NCI-H226 (cell line): ENCODE results near the gene TSKU.
A peak's percentile ranks its signal among the peaks of the same experiment; 100 is the strongest.
"Not testable (repeated sequence)": the region's sequence is repeated elsewhere in the genome, so short reads cannot be mapped to it uniquely, and the experiment has no call there.

ENCODE experiments used
- DNase-seq: peaks from one replicate; pipeline ENCODE4 v3.0.0-alpha.2; 2015

TSKU gene

DNA sequence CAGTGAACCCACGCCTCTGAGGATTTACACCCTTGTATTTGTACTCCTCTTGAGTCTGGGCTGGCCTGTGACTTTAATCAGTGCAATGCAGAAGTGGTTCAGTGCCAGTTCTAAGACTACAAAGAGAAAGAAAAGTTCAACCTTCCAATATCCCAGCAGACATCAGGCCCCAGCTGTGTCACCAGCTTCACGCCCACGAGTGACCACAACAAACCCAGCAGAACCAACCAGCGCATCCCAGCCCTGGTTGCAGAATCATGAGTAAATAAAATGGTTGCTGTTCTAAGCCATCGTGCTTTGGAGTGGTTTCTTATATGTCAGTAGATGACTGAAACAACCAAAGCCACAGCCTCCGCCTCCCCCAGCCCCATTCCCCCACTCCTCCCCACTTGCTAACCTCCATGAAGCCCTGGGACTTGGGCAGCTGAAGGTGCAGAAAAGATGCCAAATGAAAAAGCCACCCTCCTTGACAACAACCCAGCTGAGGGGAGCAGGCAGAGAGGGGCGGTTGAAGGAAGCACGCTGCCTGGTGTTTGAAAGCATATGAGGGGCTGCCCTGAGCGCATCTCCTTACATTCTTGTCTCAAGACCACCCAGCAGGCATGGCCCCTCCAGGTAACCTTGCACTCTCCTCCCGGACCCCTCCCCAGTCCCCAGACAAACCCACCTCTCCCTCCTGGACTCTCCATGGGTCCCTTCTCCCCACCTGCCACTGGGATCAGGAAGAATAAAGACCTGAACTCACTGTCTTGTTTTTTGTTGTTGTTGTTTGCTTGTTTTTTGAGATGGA, 20.9 kb downstream of the TSKU start:
- DNase-seq = no peak

- DNase-seq = no peak
These were observed 22.2 kb downstream of the TSKU start for GRCh38 chr11:76805206-76805913.

GRCh38 chr11:76806131-76806530, 23.0 kb downstream of the TSKU start:
- DNase-seq = no peak

GRCh38 chr11:76806608-76807205, 23.6 kb downstream of the TSKU start:
- no peak for DNase-seq

GRCh38 chr11:76807206-76807875, 24.2 kb downstream of the TSKU start:
- peak; percentile 38 for DNase-seq

- DNase-seq = no peak
These were observed 25.0 kb downstream of the TSKU start for GRCh38 chr11:76808171-76808570.

- no peak for DNase-seq
These were observed 25.8 kb downstream of the TSKU start for GRCh38 chr11:76808996-76809395.

DNA sequence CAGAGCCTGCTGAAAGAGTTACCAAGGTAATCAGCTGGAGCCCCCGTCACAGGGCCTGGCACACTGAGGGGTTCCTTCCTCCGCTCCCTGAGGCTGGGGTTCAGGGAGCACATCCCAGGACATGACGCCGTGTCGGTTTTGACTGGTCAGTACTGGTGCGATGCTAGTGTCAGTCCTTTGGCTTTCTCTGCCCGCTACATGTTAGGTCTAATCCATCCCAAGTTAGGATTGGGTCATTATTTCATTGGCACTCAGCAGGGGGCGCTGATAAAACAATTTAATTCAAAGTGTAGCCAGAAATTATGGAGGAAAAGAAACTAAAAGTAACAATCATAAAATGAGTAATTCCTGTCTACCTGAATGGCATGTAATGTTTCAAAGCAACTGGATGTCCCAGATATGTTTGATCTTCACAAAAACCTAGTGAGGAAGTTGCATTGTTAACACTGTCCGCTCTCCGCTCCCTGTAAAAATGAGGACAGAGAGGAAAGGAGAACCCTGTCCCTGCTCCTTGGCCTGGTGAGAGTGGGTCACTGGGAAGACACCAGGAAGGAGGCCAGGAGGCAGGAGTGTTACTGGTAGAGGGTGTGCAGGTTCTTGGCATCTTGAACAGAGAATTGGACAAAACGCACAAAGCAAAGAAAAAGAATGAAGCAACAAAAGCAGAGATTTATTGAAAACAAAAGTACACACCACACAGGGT, 27.1 kb downstream of the TSKU start:
- peak; percentile 18 for DNase-seq

DNA sequence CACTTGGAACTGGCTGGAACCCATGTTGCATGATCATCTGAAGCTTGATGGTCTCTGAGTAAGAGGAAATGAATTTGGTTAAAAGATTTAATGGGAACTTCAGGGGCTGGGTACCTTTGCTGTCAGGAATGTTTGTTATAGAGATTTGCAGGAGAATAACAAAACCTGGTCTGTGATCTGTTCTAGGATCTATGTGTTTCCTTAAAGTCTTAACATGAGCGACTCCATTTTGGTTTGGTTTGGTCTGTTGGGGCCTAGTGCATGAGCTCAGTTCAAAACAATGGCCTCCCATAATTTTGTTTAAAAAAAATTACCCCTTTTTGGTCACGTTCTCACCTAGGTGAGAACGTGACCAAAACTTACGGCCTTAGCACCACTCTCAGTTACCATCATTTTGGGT, 28.1 kb downstream of the TSKU start:
- DNase-seq = no peak

DNA sequence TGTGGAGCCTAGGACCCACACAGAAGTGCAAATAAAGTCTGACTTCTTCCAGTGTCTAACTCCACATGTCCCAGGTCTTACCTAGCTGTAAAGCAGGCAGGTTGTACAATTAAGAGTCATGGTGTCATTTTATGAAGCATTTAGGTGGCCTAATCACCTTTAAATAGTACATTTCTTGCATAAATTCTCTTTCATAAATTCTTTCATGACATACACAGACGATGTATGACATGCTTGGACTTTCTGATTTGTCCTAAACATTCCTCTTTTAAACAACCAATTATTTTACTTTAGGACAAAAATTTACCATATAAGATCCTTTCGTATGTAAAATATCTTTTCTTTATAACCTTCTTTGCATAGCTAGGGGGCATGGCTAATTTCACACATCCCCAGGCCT, 31.3 kb downstream of the TSKU start:
- no peak for DNase-seq

GRCh38 chr11:76815678-76816077, 32.5 kb downstream of the TSKU start:
- DNase-seq = not testable (repeated sequence)

DNA sequence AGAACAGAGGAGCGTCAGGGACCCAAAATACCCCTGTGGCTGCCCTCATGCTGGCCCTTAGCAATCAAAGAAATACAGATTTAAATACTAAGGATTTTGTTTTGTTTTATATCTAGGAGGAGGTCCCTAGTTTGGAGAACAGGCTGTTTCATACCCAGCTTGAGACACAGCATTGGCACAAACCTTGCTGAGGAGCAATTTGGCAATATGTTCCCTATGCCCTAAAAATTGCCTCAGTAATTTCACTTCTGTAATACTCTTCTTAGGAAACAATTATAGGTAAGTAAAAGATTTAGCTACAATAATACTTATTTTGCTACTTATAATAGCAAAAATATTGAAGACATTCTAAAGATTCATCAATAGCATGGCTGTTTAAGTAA, 37.0 kb downstream of the TSKU start:
- DNase-seq = no peak

GRCh38 chr11:76821396-76821795, 38.2 kb downstream of the TSKU start:
- DNase-seq = not testable (repeated sequence)

DNA sequence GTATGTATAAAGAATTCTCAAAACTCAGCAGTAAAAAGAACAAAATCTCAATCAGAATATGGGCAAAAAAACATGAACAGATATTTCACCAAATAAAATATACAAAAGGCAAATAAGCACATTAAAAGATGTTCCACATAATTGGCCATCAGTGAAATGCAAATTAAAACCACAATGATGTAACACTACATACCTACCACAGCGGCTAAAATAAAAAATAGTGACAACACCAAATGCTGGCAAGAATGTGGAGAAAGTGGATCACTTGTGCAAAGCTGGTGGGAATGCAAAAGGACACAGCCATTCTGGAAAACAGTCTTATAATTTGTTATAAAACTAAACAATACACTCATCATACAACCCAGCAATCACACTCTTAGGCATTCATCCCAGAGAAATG, 39.2 kb downstream of the TSKU start:
- no peak for DNase-seq

DNA sequence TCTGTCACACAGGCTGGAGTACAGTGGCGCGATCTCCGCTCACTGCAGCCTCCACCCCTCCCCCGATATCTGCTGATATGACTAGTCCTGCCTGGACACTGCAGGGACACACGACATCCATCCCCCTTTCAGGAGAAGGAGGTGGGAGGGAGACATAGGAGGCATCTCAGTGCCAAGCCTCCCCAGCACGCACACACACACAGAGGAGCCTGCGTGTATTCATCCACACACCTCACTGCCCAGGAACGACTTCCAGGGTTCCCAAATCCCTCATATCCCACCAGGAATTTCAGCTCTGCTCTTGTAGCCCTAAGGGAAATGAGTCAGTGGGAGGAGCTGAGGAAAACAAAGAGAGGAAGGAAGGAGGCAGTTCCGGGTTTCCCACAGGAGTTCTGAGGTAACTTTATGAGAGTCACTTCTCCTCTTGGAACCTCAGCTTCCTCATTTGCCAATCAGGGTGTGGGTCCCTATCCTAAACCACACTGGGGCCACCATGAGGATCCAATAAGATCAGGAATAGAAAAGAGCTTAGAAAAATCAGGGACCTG, 40.4 kb downstream of the TSKU start:
- peak; percentile 97 for DNase-seq

DNA sequence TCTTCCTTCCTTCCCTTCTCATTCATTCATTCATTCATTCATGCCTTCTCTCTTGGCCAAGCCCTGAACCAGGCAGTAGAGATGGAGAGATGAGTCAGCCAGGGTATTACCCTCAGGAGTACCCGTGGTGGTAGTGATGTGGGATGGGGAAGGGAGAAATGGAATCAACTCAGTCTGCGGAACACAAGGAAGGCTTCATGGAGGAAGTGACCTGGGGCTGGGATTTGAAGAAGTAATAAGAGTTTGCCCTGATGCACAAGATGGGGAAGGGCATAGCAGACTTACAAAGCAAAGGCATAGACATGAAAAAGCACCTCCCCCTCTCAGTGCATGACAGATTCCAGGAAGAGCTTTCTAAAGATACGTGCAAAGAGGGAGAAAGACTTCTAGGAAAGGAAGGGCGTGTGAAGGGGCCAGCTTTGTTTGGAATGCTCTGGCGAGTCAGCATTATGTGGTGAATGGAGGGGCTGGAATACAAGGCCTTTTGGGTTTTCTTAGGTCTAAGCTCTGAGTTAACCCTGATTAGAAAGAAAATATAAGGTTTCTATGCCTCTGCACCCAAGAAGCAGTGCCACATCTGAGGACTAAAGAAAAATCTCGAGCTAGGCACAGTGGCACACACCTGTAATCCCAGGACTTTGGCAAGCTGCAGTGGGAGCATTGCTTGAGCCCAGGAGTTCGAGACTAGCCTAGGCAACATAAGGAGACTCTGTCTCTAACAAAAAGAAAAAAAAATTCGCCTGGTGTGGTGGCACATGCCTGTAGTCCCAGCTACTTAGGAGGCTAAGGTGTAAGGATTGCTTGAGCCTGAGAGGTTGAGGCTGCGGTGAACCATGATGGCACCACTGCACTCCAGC, 41.2 kb downstream of the TSKU start:
- peak; percentile 70 for DNase-seq

DNA sequence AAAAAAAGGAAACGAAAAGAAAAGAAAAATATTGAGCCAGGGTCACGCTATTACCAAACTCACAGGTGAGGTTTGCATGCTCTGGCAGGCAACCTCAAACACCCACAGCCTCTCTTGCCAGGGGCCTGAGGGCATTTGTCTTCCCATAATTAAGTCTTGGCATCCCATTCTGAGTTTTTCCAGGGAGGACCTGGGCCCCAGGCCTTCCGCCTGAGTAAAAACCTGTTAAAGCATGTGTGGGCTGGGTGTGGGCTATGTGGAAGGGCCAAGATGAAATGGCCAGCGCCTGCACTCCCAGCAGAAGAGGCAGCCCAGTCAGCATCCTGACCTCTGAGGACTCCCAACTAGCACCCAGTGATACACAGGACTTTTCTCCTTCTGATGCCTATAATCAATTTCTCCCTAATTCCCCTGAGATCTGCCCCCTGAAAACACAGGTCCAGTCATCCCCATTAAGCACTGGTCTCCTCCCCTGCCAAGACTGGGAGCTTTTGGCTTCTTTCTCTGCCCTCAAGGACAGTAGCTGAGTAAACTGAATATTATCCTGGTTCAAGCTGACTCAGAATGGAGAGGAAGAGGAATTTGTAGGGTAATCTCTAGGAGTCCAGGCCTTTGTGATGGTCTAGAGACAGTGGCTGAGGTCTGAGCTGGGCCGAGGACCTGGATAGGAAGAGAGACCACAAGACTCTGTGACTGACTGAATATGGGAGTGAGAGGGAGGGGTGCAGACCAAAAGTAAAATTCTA, 42.0 kb downstream of the TSKU start:
- DNase-seq = peak; percentile 68

DNA sequence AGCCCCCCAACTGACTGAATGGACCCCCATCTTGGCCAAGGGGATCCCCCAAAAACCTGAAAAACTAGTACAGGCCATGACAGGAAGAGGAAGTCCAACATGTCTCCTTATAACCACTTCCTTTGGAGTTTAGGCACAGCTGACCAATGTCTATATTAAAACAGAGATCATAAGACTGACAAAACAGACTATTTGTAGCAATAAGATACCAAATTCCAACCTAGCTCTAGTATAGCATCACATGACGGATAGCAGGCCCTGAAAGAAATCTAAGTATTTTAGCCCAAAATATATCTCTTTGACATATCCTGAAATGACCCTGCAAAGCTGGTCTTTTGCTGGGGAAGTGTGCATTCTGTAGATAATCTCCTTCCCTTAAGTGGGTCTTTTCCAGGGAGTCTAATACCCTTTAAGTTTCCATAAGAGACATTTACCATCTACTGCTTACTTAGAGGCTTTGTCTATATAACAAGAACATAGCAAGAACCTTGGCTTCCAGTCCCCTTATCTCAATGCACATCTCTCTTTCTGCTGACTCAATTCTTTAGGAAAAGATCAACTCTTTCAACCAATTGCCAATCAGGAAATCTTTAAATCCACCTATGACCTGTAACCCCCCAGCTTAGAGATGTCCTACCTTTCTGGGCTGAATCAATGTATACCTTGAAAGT, 42.7 kb downstream of the TSKU start:
- DNase-seq = no peak

DNA sequence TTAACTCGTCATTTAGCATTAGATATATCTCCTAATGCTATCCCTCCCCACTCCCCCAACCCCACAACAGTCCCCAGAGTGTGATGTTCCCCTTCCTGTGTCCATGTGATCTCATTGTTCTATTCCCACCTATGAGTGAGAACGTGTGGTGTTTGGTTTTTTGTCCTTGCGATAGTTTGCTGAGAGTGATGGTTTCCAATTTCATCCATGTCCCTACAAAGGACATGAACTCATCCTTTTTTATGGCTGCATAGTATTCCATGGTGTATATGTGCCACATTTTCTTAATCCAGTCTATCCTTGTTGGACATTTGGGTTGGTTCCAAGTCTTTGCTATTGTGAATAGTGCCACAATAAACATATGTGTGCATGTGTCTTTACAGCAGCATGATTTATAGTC, 43.4 kb downstream of the TSKU start:
- DNase-seq = not testable (repeated sequence)

- DNase-seq = not testable (repeated sequence)
These were observed 43.8 kb downstream of the TSKU start for GRCh38 chr11:76827005-76827404.
